H1 (cell line): ENCODE data around the gene CNGA2.

Experiments
- EZH2 ChIP-seq: fragments of 200-600 bp; sonication (generic); IDR thresholded peaks from 2 replicates; pipeline ENCODE4 v1.7.1; 2012; ENCODE audit warnings: low read depth, mild to moderate bottlenecking, moderate library complexity, low read length, inconsistent platforms; ENCODE audit not compliant: severe bottlenecking
- HDAC6 ChIP-seq: IDR thresholded peaks from one replicate; pipeline ENCODE4 v1.7.1; 2012; ENCODE audit warnings: low read depth, mild to moderate bottlenecking, inconsistent platforms, low read length, moderate library complexity
- POLR2A ChIP-seq, 2 experiments: IDR thresholded peaks; 1 replicate in 1 of 2; 2 replicates in 1 of 2; pipeline ENCODE4 v1.6.1; 2011; ENCODE audit warnings: low read depth in 2 of 2, low read length in 2 of 2, mild to moderate bottlenecking in 2 of 2; ENCODE audit errors: control extremely low read depth in 1 of 2
- RAD21 ChIP-seq, 2 experiments: IDR thresholded peaks in 1 of 2; conservative IDR thresholded peaks in 1 of 2; 2 replicates each; pipeline ENCODE4 v1.6.1; 2011; ENCODE audit warnings: low read depth in 2 of 2, low read length in 2 of 2, improper control_type of control experiment in 1 of 2, inconsistent platforms in 1 of 2, mild to moderate bottlenecking in 1 of 2, moderate library complexity in 1 of 2
- RNF2 ChIP-seq: fragments of 200-900, 300-1000 bp; sonication (generic); IDR thresholded peaks from 2 replicates; pipeline ENCODE4 v1.7.1; 2016; ENCODE audit warnings: borderline replicate concordance, low read depth, mild to moderate bottlenecking, antibody characterized with exemption, low read length; ENCODE audit not compliant: poor library complexity, severe bottlenecking; ENCODE audit errors: missing control alignments
- TF ChIP-seq, protein P1 (sequence below), 3 experiments: IDR thresholded peaks; 1 replicate in 2 of 3; 2 replicates in 1 of 3; pipeline versions ENCODE4 v1.5.1 to v1.6.1; 2011; ENCODE audit warnings: low read length in 3 of 3, mild to moderate bottlenecking in 3 of 3, inconsistent platforms in 2 of 3, low read depth in 1 of 3, moderate library complexity in 1 of 3; ENCODE audit not compliant: insufficient read depth in 1 of 3; ENCODE audit errors: control extremely low read depth in 1 of 3
- TF ChIP-seq, protein P2 (sequence below): IDR thresholded peaks from 2 replicates; pipeline ENCODE4 v1.6.1; 2012; ENCODE audit warnings: low read length, inconsistent platforms
- TF ChIP-seq, protein P3 (sequence below): fragments of 300-600 bp; sonication (generic); IDR thresholded peaks from 2 replicates; pipeline ENCODE4 v1.7.1; 2012; ENCODE audit warnings: low read length, moderate library complexity, mild to moderate bottlenecking, inconsistent platforms; ENCODE audit not compliant: insufficient replicate concordance

DNA sequence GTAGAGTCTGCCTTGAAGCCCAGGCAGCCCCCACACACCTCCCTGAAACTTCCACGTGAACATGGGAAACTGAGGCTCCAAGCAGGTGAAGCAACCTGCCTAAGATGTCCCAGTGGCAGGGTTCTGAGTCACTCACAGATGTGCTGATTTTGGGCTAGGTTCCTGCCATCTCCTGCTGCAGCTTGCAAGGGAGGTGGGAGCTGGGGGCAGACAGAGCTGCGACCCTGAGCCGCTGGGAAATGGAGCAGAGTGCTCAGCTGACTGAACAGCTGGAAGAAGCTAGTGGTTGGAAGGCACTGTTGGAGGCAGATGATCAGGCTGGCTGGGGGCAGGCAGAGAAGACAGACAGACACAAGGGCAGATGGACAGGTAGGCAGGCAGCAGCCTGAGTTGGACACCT is 22.3 kb upstream of the CNGA2 start:
- TF ChIP-seq POLR2A (IDR thresholded peaks at IDR 0.05; ENCODE audit: control extremely low read depth in 1 of 2, low read depth in 2 of 2, low read length in 2 of 2): no peak
- TF ChIP-seq, protein P1, sequence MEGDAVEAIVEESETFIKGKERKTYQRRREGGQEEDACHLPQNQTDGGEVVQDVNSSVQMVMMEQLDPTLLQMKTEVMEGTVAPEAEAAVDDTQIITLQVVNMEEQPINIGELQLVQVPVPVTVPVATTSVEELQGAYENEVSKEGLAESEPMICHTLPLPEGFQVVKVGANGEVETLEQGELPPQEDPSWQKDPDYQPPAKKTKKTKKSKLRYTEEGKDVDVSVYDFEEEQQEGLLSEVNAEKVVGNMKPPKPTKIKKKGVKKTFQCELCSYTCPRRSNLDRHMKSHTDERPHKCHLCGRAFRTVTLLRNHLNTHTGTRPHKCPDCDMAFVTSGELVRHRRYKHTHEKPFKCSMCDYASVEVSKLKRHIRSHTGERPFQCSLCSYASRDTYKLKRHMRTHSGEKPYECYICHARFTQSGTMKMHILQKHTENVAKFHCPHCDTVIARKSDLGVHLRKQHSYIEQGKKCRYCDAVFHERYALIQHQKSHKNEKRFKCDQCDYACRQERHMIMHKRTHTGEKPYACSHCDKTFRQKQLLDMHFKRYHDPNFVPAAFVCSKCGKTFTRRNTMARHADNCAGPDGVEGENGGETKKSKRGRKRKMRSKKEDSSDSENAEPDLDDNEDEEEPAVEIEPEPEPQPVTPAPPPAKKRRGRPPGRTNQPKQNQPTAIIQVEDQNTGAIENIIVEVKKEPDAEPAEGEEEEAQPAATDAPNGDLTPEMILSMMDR (IDR thresholded peaks at IDR 0.05; ENCODE audit: control extremely low read depth in 1 of 3, insufficient read depth in 1 of 3, low read depth in 1 of 3, low read length in 3 of 3): no peak
- TF ChIP-seq, protein P2, sequence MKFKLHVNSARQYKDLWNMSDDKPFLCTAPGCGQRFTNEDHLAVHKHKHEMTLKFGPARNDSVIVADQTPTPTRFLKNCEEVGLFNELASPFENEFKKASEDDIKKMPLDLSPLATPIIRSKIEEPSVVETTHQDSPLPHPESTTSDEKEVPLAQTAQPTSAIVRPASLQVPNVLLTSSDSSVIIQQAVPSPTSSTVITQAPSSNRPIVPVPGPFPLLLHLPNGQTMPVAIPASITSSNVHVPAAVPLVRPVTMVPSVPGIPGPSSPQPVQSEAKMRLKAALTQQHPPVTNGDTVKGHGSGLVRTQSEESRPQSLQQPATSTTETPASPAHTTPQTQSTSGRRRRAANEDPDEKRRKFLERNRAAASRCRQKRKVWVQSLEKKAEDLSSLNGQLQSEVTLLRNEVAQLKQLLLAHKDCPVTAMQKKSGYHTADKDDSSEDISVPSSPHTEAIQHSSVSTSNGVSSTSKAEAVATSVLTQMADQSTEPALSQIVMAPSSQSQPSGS: no peak
- no peak for TF ChIP-seq EZH2
- TF ChIP-seq, protein P3, sequence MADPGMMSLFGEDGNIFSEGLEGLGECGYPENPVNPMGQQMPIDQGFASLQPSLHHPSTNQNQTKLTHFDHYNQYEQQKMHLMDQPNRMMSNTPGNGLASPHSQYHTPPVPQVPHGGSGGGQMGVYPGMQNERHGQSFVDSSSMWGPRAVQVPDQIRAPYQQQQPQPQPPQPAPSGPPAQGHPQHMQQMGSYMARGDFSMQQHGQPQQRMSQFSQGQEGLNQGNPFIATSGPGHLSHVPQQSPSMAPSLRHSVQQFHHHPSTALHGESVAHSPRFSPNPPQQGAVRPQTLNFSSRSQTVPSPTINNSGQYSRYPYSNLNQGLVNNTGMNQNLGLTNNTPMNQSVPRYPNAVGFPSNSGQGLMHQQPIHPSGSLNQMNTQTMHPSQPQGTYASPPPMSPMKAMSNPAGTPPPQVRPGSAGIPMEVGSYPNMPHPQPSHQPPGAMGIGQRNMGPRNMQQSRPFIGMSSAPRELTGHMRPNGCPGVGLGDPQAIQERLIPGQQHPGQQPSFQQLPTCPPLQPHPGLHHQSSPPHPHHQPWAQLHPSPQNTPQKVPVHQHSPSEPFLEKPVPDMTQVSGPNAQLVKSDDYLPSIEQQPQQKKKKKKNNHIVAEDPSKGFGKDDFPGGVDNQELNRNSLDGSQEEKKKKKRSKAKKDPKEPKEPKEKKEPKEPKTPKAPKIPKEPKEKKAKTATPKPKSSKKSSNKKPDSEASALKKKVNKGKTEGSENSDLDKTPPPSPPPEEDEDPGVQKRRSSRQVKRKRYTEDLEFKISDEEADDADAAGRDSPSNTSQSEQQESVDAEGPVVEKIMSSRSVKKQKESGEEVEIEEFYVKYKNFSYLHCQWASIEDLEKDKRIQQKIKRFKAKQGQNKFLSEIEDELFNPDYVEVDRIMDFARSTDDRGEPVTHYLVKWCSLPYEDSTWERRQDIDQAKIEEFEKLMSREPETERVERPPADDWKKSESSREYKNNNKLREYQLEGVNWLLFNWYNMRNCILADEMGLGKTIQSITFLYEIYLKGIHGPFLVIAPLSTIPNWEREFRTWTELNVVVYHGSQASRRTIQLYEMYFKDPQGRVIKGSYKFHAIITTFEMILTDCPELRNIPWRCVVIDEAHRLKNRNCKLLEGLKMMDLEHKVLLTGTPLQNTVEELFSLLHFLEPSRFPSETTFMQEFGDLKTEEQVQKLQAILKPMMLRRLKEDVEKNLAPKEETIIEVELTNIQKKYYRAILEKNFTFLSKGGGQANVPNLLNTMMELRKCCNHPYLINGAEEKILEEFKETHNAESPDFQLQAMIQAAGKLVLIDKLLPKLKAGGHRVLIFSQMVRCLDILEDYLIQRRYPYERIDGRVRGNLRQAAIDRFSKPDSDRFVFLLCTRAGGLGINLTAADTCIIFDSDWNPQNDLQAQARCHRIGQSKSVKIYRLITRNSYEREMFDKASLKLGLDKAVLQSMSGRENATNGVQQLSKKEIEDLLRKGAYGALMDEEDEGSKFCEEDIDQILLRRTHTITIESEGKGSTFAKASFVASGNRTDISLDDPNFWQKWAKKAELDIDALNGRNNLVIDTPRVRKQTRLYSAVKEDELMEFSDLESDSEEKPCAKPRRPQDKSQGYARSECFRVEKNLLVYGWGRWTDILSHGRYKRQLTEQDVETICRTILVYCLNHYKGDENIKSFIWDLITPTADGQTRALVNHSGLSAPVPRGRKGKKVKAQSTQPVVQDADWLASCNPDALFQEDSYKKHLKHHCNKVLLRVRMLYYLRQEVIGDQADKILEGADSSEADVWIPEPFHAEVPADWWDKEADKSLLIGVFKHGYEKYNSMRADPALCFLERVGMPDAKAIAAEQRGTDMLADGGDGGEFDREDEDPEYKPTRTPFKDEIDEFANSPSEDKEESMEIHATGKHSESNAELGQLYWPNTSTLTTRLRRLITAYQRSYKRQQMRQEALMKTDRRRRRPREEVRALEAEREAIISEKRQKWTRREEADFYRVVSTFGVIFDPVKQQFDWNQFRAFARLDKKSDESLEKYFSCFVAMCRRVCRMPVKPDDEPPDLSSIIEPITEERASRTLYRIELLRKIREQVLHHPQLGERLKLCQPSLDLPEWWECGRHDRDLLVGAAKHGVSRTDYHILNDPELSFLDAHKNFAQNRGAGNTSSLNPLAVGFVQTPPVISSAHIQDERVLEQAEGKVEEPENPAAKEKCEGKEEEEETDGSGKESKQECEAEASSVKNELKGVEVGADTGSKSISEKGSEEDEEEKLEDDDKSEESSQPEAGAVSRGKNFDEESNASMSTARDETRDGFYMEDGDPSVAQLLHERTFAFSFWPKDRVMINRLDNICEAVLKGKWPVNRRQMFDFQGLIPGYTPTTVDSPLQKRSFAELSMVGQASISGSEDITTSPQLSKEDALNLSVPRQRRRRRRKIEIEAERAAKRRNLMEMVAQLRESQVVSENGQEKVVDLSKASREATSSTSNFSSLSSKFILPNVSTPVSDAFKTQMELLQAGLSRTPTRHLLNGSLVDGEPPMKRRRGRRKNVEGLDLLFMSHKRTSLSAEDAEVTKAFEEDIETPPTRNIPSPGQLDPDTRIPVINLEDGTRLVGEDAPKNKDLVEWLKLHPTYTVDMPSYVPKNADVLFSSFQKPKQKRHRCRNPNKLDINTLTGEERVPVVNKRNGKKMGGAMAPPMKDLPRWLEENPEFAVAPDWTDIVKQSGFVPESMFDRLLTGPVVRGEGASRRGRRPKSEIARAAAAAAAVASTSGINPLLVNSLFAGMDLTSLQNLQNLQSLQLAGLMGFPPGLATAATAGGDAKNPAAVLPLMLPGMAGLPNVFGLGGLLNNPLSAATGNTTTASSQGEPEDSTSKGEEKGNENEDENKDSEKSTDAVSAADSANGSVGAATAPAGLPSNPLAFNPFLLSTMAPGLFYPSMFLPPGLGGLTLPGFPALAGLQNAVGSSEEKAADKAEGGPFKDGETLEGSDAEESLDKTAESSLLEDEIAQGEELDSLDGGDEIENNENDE: no peak
- TF ChIP-seq RAD21 (IDR thresholded peaks at IDR 0.05 in 1 of 2, conservative IDR thresholded peaks at IDR 0.05 in 1 of 2; ENCODE audit: low read depth in 2 of 2, low read length in 2 of 2): no peak
- TF ChIP-seq RNF2: no peak
- TF ChIP-seq HDAC6: no peak
